ENCODE results near the gene CSGALNACT2. TPM values are rescaled to one million over a fixed set of nuclear protein-coding genes. Genes with fewer than 3 reads are reported as not detected.

CSGALNACT2 gene
- total RNA-seq, 2 experiments from 2014 or later = 13.2 to 33.6 TPM

DNA sequence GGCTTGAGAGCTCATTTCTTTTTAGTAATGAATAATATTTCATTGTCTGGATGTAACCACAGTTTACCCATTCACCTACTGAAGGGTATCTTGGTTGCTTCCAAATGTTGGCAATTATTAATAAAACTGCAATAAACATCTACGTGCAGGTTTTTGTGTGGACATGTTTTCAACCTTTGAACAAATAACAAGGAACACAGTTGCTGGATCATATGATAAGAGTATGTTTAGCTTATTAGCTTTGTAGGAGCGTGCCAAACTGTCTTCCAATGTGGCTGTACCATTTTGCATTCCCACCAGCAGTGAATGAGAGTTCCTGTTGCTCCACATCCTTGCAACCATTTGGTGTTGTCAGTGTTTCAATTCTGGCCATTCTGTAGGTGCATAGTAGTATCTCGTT lies 49.0 kb downstream of the CSGALNACT2 start:
- Histone ChIP-seq H3K9me2 (ENCODE audit: insufficient read depth, low read length) (no peaks in the 10 kb centered on the region), H3K36me3 (ENCODE audit: insufficient read depth, low read length) (peaks cover 49% of the 10 kb centered on the region), H3K9me3 (ENCODE audit: low read length) (no peaks in the 10 kb centered on the region), H4K20me1 (ENCODE audit: insufficient read depth, low read length) (no peaks in the 10 kb centered on the region), H2AFZ (ENCODE audit: low read length) (no peak overlapping the region), H3K79me2 (ENCODE audit: insufficient read depth, low read depth, low read length) (no peaks in the 10 kb centered on the region), H3K4me3 (ENCODE audit: low read depth, low read length, poor library complexity, severe bottlenecking) (no peak overlapping the region), H3K4me2 (ENCODE audit: low read length) (no peak overlapping the region), H3K4me1 (ENCODE audit: insufficient read depth, low read length, poor library complexity, severe bottlenecking) (no peaks in the 10 kb centered on the region), H3K27ac (ENCODE audit: low read depth, low read length, poor library complexity, severe bottlenecking) (no peak overlapping the region)
- intact Hi-C loops (cut with micrococcal nuclease; ENCODE audit: unreplicated experiment) = no loop called here
- no TSS peak for BruUV-seq (replicated peaks)
- TF ChIP-seq EZH2phosphoT487 (IDR thresholded peaks at IDR 0.05; ENCODE audit: borderline replicate concordance, low read depth, low read length) = no peak
- TF ChIP-seq, protein P1, sequence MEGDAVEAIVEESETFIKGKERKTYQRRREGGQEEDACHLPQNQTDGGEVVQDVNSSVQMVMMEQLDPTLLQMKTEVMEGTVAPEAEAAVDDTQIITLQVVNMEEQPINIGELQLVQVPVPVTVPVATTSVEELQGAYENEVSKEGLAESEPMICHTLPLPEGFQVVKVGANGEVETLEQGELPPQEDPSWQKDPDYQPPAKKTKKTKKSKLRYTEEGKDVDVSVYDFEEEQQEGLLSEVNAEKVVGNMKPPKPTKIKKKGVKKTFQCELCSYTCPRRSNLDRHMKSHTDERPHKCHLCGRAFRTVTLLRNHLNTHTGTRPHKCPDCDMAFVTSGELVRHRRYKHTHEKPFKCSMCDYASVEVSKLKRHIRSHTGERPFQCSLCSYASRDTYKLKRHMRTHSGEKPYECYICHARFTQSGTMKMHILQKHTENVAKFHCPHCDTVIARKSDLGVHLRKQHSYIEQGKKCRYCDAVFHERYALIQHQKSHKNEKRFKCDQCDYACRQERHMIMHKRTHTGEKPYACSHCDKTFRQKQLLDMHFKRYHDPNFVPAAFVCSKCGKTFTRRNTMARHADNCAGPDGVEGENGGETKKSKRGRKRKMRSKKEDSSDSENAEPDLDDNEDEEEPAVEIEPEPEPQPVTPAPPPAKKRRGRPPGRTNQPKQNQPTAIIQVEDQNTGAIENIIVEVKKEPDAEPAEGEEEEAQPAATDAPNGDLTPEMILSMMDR (conservative IDR thresholded peaks at IDR 0.05; ENCODE audit: low read length) = no peak
- POLR2A ChIA-PET = no interaction called here
- CTCF ChIA-PET (ENCODE audit: unreplicated experiment) = no interaction called here
- no peak for DNase-seq (ENCODE audit: low spot score)

DNA sequence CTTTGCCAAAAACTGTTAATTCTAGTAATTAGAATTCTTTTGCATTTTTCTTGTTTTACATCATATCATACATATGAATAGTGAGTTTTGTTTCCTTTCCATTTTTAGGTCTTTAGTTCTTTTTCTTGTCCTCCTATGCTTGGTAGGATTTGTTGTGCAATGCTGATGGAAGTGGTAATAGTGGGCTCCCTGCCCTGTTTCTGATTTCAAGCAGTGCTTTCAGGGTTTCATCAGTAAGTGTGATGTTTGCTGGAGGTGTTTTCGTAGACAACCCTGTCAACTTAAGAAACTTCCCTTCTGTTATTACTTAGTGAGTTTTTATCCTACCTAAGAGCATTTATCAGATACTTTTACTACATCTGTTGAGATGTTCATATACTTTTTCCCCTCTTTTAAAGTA lies 50.5 kb downstream of the CSGALNACT2 start:
- Histone ChIP-seq H3K27ac (ENCODE audit: low read depth, low read length, poor library complexity, severe bottlenecking) (no peak overlapping the region), H3K36me3 (ENCODE audit: insufficient read depth, low read length) (peaks cover 34% of the 10 kb centered on the region), H3K9me3 (ENCODE audit: low read length) (no peaks in the 10 kb centered on the region), H2AFZ (ENCODE audit: low read length) (no peak overlapping the region), H3K4me1 (ENCODE audit: insufficient read depth, low read length, poor library complexity, severe bottlenecking) (no peaks in the 10 kb centered on the region), H3K4me2 (ENCODE audit: low read length) (no peak overlapping the region), H3K9me2 (ENCODE audit: insufficient read depth, low read length) (no peaks in the 10 kb centered on the region), H4K20me1 (ENCODE audit: insufficient read depth, low read length) (no peaks in the 10 kb centered on the region), H3K79me2 (ENCODE audit: insufficient read depth, low read depth, low read length) (no peaks in the 10 kb centered on the region), H3K4me3 (ENCODE audit: low read depth, low read length, poor library complexity, severe bottlenecking) (no peak overlapping the region)
- BruUV-seq (replicated peaks) = no TSS peak
- DNase-seq (ENCODE audit: low spot score) = no peak
- TF ChIP-seq, protein P1 (conservative IDR thresholded peaks at IDR 0.05; ENCODE audit: low read length) = no peak
- TF ChIP-seq EZH2phosphoT487 (IDR thresholded peaks at IDR 0.05; ENCODE audit: borderline replicate concordance, low read depth, low read length) = no peak
- intact Hi-C loops (cut with micrococcal nuclease; ENCODE audit: unreplicated experiment) = no loop called here
- CTCF ChIA-PET (ENCODE audit: unreplicated experiment) = no interaction called here
- POLR2A ChIA-PET = no interaction called here

DNA sequence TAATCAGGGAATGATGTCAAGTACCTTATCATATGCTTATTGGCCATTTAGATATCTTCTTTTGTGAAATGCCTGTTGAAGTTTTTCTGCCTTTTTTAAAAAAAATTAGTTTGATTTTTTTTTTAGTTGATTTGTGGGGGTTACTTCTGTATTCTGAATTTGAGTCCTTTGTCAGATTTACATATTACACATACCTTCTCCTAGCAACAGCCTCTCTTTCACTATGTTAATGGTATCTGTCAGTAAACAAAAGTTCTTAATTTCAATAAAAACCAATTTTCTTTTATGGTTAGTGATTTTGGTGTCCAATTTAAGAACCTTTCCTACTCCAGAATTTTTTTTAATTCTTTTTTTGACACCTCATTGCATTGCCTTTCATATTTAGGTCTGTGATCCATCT lies 52.0 kb downstream of the CSGALNACT2 start:
- H3K4me1 ChIP-seq (ENCODE audit: insufficient read depth, low read length, poor library complexity, severe bottlenecking) = no peaks in the 10 kb centered on the region
- no peak for TF ChIP-seq EZH2phosphoT487 (IDR thresholded peaks at IDR 0.05; ENCODE audit: borderline replicate concordance, low read depth, low read length)
- TF ChIP-seq, protein P1 (conservative IDR thresholded peaks at IDR 0.05; ENCODE audit: low read length) = no peak
- no peaks in the 10 kb centered on the region for H3K9me3 ChIP-seq (ENCODE audit: low read length)
- no TSS peak for BruUV-seq (replicated peaks)
- no peak overlapping the region for H2AFZ ChIP-seq (ENCODE audit: low read length)
- no peaks in the 10 kb centered on the region for H3K79me2 ChIP-seq (ENCODE audit: insufficient read depth, low read depth, low read length)
- DNase-seq (ENCODE audit: low spot score) = no peak
- peaks cover 21% of the 10 kb centered on the region for H3K36me3 ChIP-seq (ENCODE audit: insufficient read depth, low read length)
- H3K4me3 ChIP-seq (ENCODE audit: low read depth, low read length, poor library complexity, severe bottlenecking) = no peak overlapping the region
- H3K4me2 ChIP-seq (ENCODE audit: low read length) = no peak overlapping the region
- intact Hi-C loops (cut with micrococcal nuclease; ENCODE audit: unreplicated experiment) = no loop called here
- H3K27ac ChIP-seq (ENCODE audit: low read depth, low read length, poor library complexity, severe bottlenecking) = no peak overlapping the region
- no peaks in the 10 kb centered on the region for H3K9me2 ChIP-seq (ENCODE audit: insufficient read depth, low read length)
- POLR2A ChIA-PET = no interaction called here
- no peaks in the 10 kb centered on the region for H4K20me1 ChIP-seq (ENCODE audit: insufficient read depth, low read length)
- CTCF ChIA-PET (ENCODE audit: unreplicated experiment) = no interaction called here
